ENCODE data around the gene DFFB. TPM values are rescaled to one million over a fixed set of nuclear protein-coding genes. Genes with fewer than 3 reads are reported as not detected.

DFFB gene
- total RNA-seq, 3 donors from 2014 or later: 7.6 to 9.2 (median 8.4) TPM

- intact Hi-C loops (cut with DNase I, micrococcal nuclease): no loop called here
- no peaks in the 10 kb centered on the region for H3K9me3 ChIP-seq
- no peak overlapping the region for H3K4me3 ChIP-seq
- TF ChIP-seq CTCF (IDR thresholded peaks at IDR 0.05): no peak
- H3K36me3 ChIP-seq (ENCODE audit: low read depth): no peaks in the 10 kb centered on the region
- ATAC-seq: no peak
- no peaks in the 10 kb centered on the region for H3K4me1 ChIP-seq (ENCODE audit: low read depth)
- no peak for DNase-seq
Measured at GRCh38 chr1:3814065-3814464, 43.2 kb upstream of the DFFB start.

GRCh38 chr1:3814771-3815561 is 42.3 kb upstream of the DFFB start:
- ATAC-seq: no peak
- intact Hi-C loops (cut with DNase I, micrococcal nuclease): no loop called here
- H3K4me1 ChIP-seq (ENCODE audit: low read depth): no peaks in the 10 kb centered on the region
- H3K4me3 ChIP-seq: no peak overlapping the region
- no peak for DNase-seq
- no peaks in the 10 kb centered on the region for H3K36me3 ChIP-seq (ENCODE audit: low read depth)
- no peak for TF ChIP-seq CTCF (IDR thresholded peaks at IDR 0.05)
- no peaks in the 10 kb centered on the region for H3K9me3 ChIP-seq

GRCh38 chr1:3816331-3817137 is 40.7 kb upstream of the DFFB start:
- Histone ChIP-seq H3K4me1 (ENCODE audit: low read depth) (no peaks in the 10 kb centered on the region), H3K4me3 (no peak overlapping the region), H3K9me3 (no peaks in the 10 kb centered on the region), H3K36me3 (ENCODE audit: low read depth) (no peaks in the 10 kb centered on the region)
- no peak for ATAC-seq
- no peak for TF ChIP-seq CTCF (IDR thresholded peaks at IDR 0.05)
- intact Hi-C loops (cut with DNase I, micrococcal nuclease): no loop called here
- no peak for DNase-seq

GRCh38 chr1:3817138-3817740 is 40.0 kb upstream of the DFFB start:
- no peak for ATAC-seq
- no peaks in the 10 kb centered on the region for H3K36me3 ChIP-seq (ENCODE audit: low read depth)
- H3K9me3 ChIP-seq: no peaks in the 10 kb centered on the region
- no peaks in the 10 kb centered on the region for H3K4me1 ChIP-seq (ENCODE audit: low read depth)
- TF ChIP-seq CTCF (IDR thresholded peaks at IDR 0.05): no peak
- no peak overlapping the region for H3K4me3 ChIP-seq
- intact Hi-C loops (cut with DNase I, micrococcal nuclease): no loop called here
- no peak for DNase-seq

- H3K4me1 ChIP-seq (ENCODE audit: low read depth): no peaks in the 10 kb centered on the region
- ATAC-seq (peak; percentile 8), DNase-seq (no peak)
- intact Hi-C loops (cut with DNase I, micrococcal nuclease): no loop called here
- no peaks in the 10 kb centered on the region for H3K9me3 ChIP-seq
- TF ChIP-seq CTCF (IDR thresholded peaks at IDR 0.05): no peak
- no peaks in the 10 kb centered on the region for H3K36me3 ChIP-seq (ENCODE audit: low read depth)
- no peak overlapping the region for H3K4me3 ChIP-seq
Measured at GRCh38 chr1:3817821-3818597, 39.3 kb upstream of the DFFB start.
